Calu3 (cell line): ENCODE results near the gene SLC38A1. TPM values are rescaled to one million over a fixed set of nuclear protein-coding genes. Genes with fewer than 3 reads are reported as not detected.

Experiments
- BruUV-seq: library from RNA; stranded (reverse); fragments of 400-500 nt; replicated peaks from 2 replicates; lab custom pipeline; 2021; lab: Mats Ljungman, UMichigan
- CTCF ChIA-PET: fragments of 300-600 bp; sonication (Branson Sonifier 250); formaldehyde crosslinking; loops from one replicate; lab custom pipeline; 2022; ENCODE audit warnings: antibody characterized with exemption; lab: Charles Lee
- DNase-seq: peaks from one replicate; pipeline ENCODE4 v3.0.0; 2022
- H3K27ac Mint-ChIP-seq: one replicate; pipeline ENCODE4 v1.8.0; 2022; ENCODE audit warnings: mixed read lengths; ENCODE audit not compliant: unreplicated experiment
- H3K27me3 Mint-ChIP-seq: one replicate; pipeline ENCODE4 v1.8.0; 2022; ENCODE audit warnings: mixed read lengths; ENCODE audit not compliant: unreplicated experiment
- H3K36me3 Mint-ChIP-seq: one replicate; pipeline ENCODE4 v1.8.0; 2022; ENCODE audit warnings: mild to moderate bottlenecking, moderate library complexity, mixed read lengths; ENCODE audit not compliant: insufficient read depth, unreplicated experiment
- H3K4me1 Mint-ChIP-seq: one replicate; pipeline ENCODE4 v1.8.0; 2022; ENCODE audit warnings: mild to moderate bottlenecking, low read depth, mixed read lengths; ENCODE audit not compliant: unreplicated experiment
- H3K4me3 Mint-ChIP-seq: one replicate; pipeline ENCODE4 v1.8.0; 2022; ENCODE audit warnings: mild to moderate bottlenecking, low read depth, moderate library complexity, mixed read lengths; ENCODE audit not compliant: unreplicated experiment
- H3K9me3 Mint-ChIP-seq: one replicate; pipeline ENCODE4 v1.8.0; 2022; ENCODE audit warnings: low read depth, mixed read lengths; ENCODE audit not compliant: unreplicated experiment
- CTCF ChIP-seq: fragments of 200-600 bp; IDR thresholded peaks from one replicate; pipeline ENCODE4 v1.8.0; 2022; ENCODE audit warnings: antibody characterized with exemption; ENCODE audit not compliant: unreplicated experiment
- intact Hi-C: fragments of 100-400 bp; cut with micrococcal nuclease; formaldehyde crosslinking; loops from one replicate; pipeline ENCODE4 v1.10.0; 2022; ENCODE audit not compliant: unreplicated experiment
- total RNA-seq: library from RNA; stranded (reverse); gene quantifications from 2 replicates; pipeline ENCODE4 v1.2.3, GENCODE V29; 2022

SLC38A1 gene
- total RNA-seq, 1 experiment from 2014 or later: 132 TPM

- H3K27me3 Mint-ChIP-seq: no peaks in the 10 kb centered on the region
- H3K27ac Mint-ChIP-seq: no peak overlapping the region
- no peaks in the 10 kb centered on the region for H3K9me3 Mint-ChIP-seq
- no TSS peak for BruUV-seq
- CTCF ChIA-PET: interaction anchor here (0.7 kb wide), 1 partner anchor 493 kb away, joined by 4 read pairs; no protein-coding TSS in a partner anchor
- intact Hi-C loops: loop anchor here (5.0 to 10.0 kb wide), 3 partner anchors 33 to 186 kb away; no protein-coding TSS in a partner anchor
- H3K4me3 Mint-ChIP-seq: no peak overlapping the region
- no peak for DNase-seq
- peaks cover 25% of the 10 kb centered on the region for H3K4me1 Mint-ChIP-seq
- TF ChIP-seq CTCF: no peak
- peaks cover 9% of the 10 kb centered on the region for H3K36me3 Mint-ChIP-seq
Observed at GRCh38 chr12:46260124-46260912, 8.5 kb downstream of the SLC38A1 start.

DNA sequence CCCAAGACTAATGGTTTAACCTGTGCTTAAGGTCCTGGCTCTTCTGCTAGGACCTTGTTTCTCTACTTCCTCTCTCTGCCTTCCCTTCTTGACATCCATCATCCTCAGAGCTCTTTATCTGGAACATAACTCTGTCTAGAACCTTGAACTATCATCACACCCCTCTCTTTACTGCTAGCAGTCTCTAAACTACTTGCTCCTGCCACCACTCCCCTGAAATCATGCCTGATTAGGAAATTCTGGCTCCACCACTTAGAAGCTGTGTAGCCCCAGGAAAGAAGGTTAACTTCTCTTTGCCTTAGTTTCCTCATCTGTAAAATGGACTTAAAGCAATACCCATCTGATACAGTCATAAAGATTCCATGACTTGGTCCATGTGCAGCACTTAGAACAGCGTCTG is 9.1 kb downstream of the SLC38A1 start:
- peaks cover 9% of the 10 kb centered on the region for H3K36me3 Mint-ChIP-seq
- no TSS peak for BruUV-seq
- intact Hi-C loops: loop anchor here (5.0 to 10.0 kb wide), 3 partner anchors 32 to 185 kb away; no protein-coding TSS in a partner anchor
- no peak for TF ChIP-seq CTCF
- no peaks in the 10 kb centered on the region for H3K27me3 Mint-ChIP-seq
- H3K4me3 Mint-ChIP-seq: no peak overlapping the region
- H3K9me3 Mint-ChIP-seq: no peaks in the 10 kb centered on the region
- DNase-seq: no peak
- no peak overlapping the region for H3K27ac Mint-ChIP-seq
- CTCF ChIA-PET: no interaction called here
- H3K4me1 Mint-ChIP-seq: peaks cover 25% of the 10 kb centered on the region

DNA sequence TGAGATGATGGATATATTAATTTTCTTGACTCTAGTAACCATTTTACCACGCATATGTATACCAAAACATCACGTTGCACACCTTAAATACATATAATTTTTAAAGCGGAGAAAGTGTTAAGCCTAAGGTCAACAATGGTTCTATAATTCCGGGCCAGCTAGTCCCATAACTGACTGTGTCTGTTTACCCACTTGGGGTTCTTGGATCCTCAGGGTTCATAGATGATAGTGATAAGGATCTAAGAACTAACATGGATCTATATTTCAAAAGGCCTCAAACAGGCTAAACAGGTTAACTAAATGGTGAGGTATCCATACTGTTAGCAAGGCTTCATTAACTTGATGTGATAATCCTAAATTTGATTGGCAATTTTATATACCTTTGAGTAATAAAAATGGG is 9.8 kb downstream of the SLC38A1 start:
- peaks cover 25% of the 10 kb centered on the region for H3K4me1 Mint-ChIP-seq

DNA sequence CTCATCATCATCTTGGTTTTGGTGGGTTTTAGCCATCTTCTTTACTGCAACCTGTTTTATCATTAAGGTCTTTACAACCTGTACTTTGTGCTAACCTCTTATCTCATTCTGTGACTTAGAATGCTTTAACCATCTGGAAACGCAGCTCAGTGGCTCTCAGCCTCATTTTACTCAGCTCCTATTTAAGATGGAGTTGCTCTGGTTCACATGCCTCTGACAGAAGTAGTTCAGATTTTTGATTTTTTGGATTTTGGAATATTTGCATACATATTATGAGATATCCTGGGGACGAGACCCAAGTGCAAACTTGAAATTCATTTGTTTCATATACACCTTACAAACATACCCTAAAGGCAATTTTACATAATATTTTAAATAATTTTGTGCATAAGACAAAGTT is 10.7 kb downstream of the SLC38A1 start:
- TF ChIP-seq CTCF: no peak
- CTCF ChIA-PET: no interaction called here
- no peak for DNase-seq
- H3K4me3 Mint-ChIP-seq: no peak overlapping the region
- peaks cover 17% of the 10 kb centered on the region for H3K4me1 Mint-ChIP-seq
- no peaks in the 10 kb centered on the region for H3K9me3 Mint-ChIP-seq
- peaks cover 13% of the 10 kb centered on the region for H3K36me3 Mint-ChIP-seq
- BruUV-seq: no TSS peak
- H3K27ac Mint-ChIP-seq: no peak overlapping the region
- intact Hi-C loops: no loop called here
- H3K27me3 Mint-ChIP-seq: no peaks in the 10 kb centered on the region

More for the DNA sequence above, 9.8 kb downstream of the SLC38A1 start:
- no peak for DNase-seq
- Mint-ChIP-seq H3K27me3 (no peaks in the 10 kb centered on the region), H3K9me3 (no peaks in the 10 kb centered on the region), H3K36me3 (peaks cover 9% of the 10 kb centered on the region), H3K4me3 (no peak overlapping the region), H3K27ac (no peak overlapping the region)
- TF ChIP-seq CTCF: no peak
- intact Hi-C loops: no loop called here
- CTCF ChIA-PET: no interaction called here
- BruUV-seq: no TSS peak
